T-helper 2 cell (primary cell): ENCODE results near the gene TRPC1.

ENCODE experiments used
- DNase-seq, 5 experiments: peaks; one replicate each; pipeline versions ENCODE4 v3.0.0 to v3.0.0-alpha.2; 2012 to 2022

TRPC1 gene

DNA sequence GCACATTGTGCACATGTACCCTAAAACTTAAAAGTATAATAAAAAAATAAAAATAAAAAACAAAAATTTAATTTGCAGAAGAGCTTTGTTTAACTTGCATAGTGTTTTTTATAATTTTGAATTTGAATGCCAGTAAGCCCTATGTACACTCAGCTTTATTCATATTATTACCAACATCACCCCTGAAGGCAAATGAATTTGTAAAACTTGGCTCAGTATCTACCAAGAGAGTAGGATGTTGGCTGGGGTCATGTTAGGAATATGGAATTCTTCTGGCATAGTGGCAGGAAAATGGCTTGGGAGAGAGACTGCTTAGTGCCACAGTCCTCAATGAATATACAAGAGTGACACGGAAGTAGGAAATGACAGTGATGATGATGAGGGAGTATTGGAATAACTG, 30.7 kb downstream of the TRPC1 start:
- no peak for DNase-seq

DNA sequence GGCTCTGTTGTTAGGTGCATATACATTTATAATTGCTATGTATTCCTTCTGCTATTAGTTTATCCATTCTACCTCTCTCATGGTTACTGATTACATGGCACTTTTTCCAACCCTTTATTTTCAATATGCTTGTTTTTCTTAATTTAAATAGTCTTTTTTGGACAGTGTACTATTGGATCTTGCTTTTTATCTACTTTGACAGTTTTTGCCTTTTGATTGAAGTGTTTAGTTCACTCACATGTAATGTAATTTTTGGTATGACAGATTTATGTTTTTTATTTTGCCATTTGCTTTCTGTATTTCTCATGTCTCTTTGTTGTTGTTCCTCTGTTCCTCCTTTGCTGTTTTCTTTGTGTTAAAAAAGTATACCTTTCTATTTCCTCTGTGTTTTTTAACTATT, 44.5 kb downstream of the TRPC1 start:
- no peak for DNase-seq

DNA sequence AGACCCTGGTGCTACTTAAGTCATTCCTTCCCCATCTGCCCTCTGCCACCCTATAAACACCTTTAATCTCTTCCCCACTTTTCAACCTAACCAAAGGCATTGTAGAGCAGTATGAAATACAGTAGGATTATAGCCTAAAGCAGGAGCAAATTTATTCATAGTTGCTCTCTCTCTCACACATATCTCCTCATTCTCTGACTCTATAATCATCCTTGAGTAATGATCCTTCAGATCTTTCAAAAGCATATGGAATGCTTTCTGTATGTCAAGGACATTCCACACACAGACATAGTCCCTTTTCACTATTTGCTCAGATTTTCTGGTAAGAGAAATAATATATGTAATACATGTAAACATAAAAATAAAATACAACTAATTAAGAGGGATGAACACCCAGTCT, 54.1 kb downstream of the TRPC1 start:
- no peak for DNase-seq

DNA sequence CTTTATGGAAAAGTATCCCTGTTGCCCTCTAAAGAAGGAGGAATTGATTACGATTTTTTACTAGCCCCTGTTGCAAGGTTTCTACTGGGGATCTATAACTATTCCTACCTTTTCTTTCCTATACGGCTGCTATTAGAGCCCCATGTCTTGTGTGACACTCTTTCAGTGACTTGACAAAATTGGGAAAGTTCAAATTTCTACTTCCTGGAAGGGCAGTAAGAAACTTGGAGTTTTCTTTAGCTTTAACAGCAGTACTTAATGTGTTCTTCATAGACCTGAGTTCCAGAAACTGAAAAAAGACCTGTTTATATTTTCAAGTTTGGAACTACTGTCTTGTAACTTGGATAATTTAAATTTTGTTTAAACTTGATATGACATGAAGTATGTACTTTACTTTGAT, 54.7 kb downstream of the TRPC1 start:
- no peak for DNase-seq

DNA sequence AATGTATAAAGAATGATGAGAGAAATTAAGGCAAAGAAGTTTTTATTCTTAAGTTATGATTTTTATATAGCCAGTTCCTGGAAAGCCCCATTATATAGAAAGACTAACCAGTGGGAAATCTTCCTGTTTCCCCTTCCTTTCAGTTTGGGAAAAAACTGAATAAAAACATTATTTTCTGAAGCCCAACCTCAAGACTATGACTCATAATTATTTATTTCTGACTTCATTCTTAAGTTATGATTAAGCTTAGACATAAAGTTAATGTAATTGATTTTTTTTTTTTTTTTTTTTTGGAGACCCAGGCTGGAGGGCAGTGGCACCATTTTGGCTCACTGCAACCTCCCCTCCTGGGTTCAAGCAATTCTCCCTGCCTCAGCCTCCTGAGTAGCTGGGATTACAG, 55.8 kb downstream of the TRPC1 start:
- DNase-seq: no peak

DNA sequence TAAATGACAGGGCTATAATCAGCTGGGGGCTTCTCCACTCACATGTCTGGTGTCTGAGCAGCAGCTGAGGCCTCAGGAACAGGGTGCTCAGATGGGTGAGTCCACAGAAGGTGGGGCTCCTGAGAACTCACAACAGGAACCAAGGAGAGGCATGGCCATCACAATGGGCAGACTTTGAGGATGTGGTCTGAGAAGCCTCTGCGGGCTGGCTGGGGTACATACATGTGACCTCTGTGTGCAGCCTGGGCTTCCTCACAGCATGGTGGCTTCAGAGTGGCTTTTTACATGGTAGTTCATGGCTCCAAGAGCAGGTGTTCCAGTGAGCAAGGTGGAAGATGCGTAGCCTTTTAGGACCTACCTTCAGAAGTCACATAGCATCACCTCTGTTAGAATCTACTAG, 58.8 kb downstream of the TRPC1 start:
- peak in 1 of 5 experiments; percentile 3 for DNase-seq

DNA sequence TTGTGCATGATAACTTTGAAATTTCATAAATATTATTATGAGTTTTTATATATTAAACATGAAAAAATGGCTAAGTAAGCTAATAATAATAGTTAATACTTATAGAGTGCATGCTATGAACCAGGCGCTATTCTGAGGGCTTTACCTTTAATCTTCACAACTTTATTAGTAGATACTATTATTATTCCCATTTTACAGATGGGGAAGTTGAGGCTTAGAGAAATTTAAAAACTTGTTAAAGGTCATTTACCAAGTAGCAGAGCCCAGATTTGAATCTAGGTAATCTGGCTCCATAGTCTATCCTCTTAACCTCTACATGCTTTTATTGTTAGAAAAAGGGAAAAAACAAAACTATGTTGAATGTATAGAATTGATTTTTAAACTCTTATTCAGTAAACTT, 60.4 kb downstream of the TRPC1 start:
- no peak for DNase-seq

DNA sequence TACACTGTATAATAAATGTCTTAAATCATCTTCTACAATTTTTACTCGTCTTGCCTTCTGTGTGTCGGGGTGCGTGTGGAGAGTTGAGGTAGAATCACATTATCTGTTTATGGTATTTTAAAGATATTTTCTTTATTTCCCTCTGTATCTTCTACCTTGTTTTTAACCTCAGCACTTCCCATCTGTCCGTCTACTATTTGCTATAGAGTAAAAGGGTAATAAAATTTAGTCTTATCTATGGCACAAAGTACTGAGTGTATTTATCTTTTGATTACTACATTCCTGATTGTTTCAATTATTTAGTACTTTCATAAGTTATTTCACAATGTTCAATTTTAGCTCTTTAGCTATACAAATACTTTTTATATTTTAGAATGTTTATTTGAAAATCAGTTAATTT, 62.2 kb downstream of the TRPC1 start:
- DNase-seq: no peak

DNA sequence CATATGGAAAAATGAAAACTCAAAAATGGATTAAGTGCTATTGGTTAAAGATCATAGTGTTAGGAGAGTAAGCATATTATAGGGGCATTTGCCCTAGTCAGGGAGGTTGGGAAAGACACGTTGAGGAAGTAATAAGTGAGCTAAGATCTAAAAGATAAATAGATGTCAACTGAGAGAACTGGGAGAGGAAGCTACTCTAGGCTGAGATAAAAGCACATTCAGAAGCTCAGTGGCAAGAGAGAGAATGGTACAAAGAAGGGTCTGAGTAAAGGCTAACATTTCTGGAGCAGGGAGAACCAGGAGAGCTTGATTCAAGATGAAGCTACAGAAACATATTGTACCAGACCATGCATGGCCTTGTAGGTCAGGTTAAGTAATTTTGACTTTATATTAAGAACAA, 63.9 kb downstream of the TRPC1 start:
- DNase-seq: no peak

DNA sequence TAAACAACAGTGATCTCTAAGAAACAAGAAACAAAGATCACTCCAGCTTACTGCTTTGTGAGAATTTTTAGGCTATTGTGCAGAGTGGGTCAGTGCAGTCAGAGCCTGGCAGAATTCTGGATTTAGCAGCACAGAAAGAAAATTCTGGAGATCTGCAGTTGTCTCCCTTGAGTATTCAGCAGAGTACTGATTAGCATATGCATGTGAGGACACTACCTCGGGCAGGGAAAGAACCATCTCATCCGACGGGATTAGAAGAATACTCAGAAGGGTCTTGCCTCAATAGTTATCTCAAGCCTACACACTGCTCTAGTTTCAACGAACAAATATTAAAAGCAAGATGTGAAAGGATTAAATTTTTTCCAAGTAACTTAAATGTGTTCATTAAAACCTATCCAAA, 70.7 kb downstream of the TRPC1 start:
- DNase-seq: no peak

DNA sequence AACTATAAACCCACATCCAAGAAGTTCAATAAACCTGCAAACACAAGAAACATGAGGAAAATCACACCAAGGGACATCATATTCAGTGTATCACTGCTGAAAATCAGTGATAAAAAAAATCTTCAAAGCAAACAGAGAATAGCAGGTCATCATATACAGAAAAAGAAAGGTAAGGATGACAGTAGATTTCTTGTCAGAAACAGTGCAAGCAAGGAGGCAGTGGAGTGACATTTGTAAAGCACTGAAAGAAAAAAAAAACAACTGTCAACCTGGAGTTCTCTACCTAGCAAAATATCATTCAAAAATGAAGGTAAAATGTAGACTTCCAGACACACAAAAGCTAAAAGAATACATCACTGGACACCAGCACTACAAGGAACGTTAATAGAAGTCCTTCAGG, 71.5 kb downstream of the TRPC1 start:
- no peak for DNase-seq

DNA sequence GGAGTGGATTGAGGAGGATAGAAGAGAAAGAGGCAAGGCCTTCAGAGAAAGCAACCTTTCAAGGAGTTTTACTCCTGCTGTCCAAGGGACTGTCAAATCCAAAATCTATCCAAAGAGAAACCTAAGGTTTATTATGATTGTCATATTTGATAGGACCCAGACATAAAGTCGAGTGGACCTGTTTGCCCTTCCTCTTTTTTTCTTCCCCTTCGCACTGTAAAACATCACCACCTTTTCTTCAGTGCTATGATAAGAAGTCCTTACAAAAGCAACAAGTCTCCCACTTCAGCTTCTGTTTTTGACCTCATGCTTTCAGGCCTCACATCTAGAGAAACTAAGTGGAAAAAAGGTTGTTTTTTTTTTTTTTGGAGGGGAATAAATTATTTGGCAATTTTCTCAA, 73.0 kb downstream of the TRPC1 start:
- DNase-seq: no peak

DNA sequence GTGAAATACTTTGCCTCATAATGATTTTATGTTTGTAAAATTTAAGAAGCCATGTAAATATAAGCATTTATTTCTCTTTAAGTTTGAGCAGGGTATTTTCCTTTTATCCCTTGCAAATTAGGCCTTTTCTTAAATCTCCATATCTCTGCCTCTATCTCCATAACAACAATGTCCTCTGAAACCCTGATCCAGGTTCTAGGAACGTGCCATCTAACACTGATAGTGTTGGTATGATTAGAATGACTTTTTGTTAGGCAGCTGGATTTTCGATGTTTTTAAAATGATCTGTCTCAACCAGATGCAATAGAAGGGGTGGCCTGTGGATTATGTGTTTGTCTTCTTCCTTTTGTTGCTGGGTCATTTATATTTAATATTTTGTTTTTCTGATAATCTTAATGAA, 77.9 kb downstream of the TRPC1 start:
- DNase-seq: no peak

DNA sequence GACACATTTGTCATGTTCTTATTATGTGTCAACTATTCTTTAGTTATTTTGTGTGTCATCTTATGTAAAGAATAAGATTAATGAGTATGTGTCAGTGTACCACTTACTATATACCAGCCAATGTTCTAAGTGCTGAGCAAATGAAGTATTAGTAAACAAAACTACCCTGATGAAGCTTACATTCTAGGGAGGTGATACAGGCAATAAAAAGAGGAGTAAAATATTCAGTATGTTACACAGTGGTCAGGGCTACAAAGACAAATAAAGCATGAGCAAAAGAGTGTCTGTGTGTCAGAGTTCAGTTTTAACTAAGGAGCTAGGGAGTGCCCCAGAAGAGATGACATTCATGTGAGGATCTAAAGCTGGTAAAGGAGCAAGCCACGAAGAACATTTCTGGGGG, 79.1 kb downstream of the TRPC1 start:
- DNase-seq: no peak

DNA sequence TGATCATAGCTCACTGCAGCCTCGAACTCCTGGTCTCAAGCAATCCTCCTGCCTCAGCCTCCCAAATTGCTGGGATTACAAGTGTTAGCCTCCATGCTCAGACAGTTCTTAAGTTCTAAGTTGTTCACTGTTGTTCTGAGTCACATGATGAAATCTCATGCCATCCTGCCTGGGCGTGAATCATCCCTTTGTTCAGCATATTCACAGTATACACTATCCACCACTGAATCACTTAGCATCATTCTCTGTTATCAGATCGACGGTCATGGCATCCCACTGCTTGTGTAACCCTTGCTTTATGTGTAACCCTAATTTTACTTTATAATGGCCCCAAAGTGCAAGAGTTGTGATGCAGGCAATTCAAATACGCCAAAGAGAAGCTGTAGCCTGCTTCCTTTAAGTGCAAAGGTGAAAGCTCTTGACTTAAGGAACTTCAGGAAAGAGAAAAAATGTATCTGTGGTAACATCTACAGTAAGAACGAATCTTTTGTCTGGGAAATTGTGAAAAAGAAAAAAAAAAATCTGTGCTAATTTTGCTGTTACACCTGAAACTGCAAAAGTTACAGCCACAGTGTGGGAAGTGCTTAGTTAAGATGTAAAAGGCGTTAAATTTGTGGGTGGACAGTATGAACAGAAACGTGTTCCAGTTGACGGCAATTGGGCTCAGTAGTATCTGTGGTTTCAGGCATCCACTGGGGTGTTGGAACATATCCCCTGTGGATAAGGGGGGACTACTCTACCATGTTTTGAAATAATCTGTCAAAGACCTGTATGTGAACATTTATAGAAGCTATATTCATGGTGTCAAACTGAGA, 84.5 kb downstream of the TRPC1 start:
- peak in 1 of 5 experiments; percentile 51 for DNase-seq

DNA sequence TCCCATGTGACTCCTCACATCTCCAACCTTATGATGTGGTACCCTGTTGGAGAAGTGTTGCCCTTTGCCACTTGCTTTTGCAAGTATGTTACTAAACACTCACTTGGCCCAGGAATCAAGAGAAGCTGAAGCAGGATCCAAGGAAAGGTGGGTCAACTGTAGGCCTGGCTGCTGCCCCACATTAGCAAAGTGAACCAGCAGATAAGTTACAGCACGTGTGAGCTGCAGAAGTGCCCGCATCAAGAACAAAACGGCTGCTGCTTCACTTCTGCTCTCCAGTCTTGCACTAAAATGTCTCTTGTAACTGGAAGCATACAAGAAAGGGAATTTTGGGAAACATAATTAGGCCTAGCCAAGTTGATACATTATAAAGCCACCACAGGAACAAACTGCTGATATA, 85.4 kb downstream of the TRPC1 start:
- no peak for DNase-seq

DNA sequence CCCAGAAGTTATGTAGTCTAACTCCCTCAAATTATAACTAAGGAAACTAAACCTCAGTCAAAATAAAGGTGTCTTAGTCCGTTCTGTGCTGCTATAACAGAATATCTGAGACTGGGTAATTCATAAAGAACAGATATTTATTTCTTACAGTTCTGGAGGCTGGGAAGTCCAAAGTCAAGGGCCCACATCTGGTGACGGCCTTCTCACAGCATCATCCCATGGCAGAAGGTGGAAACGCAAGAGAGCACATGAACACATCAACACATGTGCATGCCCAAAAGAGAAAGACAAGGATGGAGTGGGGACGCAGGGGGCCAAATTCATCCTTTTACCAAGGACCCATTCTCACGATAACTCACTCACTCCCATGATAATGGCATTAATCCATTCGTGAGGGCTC, 92.0 kb downstream of the TRPC1 start:
- DNase-seq: no peak

DNA sequence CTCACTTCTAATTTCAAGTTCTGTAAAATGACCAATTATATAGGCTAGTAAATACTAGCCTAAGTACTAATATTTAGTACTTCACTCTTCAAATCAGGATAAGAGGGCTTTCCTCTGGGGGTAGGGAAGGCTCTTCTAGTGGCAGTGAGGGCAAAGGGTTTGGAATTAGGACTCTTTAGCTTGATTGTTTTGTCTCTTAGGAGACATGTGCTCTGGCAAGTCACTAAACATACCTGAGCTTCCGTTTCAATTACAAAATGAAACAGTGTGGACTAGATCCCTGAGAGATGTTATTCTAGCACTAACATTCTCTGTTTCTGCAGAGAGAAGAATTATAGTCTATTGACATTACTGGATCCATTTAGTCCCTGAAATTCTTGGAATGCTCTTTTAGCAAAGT, 93.5 kb downstream of the TRPC1 start:
- no peak for DNase-seq

DNA sequence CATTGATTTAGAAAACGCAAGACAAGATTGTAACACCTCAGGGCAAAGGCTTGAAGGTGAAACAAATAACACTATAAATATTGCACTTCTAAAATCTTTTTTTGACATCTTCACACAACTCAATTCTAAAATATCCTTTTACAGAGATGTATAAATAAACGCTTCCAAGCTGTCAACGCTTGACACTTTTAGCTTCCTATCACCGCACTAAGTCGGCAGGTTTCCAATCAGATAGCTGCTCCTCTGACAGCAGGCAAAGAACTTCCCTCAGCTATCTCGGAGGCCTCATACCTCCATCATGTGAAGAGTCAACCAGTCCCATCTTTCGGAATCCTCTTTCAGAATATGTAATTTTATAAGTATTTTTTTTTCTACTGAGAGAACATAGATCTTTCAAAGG, 94.1 kb downstream of the TRPC1 start:
- DNase-seq: no peak

DNA sequence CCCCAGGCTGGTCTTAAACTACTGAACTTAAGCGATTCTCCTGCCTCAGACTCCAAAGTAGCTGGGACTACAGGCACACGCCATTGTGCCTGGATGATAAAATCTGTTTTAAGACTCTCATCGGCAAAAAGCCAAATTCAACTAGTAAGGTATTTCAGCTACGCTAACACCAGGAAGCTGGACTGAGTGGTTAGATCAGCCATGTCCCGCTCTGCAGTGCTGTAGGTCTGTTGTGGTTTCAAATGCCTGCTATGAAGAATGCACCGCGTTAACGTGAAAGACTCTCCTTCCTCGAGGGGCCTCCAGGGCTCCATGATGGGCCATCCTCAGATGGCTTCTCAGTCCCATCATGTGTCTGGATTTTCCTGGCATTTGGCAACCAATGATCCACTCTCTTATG, 94.8 kb downstream of the TRPC1 start:
- no peak for DNase-seq

DNA sequence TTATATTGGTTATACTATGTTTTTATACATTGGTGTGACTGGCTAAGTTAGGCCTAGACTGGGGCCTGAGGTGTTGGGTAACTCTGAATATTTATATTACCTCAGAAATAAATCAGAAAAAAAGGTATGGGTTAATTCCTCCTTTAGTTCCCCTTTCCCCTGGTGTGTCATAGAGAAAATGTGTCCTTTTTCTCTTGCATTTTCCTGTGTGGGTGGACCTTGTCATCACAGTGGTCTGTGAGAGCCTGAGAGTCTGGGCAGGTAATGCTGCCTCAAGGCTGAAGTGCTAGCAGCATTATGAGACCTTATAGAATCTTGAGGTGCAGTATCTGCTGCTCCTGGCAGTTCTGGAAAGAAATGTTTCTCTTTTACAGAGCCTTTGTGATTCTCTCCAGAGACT, 95.3 kb downstream of the TRPC1 start:
- DNase-seq: no peak

DNA sequence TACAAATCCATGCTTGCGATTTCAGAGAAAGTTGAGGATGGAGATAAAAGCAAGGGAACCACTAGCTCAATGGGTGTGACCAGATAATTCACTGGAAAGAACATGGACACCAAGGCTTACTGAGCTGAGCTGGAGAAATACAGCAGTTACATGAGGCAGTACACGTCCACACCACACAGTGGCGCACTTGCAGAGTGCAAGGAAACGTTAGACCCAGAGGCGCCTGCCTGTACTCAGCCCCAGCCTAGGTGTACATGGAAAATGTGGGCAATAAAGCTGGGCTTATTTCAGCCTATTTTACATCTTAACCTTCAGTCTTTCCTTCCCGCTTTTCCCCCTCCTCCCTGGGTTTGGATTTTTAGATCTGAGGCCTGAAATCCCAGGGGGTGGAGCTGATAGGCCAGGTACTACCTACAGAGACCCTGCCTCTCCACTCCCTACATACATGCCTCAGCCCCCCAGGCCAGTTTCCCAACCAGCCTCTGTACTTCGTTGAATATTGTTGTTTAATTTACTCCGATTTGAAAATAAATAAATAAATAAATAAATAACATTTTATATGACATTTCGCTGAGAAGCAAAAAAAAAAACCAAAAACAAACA, 105.0 kb downstream of the TRPC1 start:
- peak in 4 of 5 experiments; percentile 11 to 70 (median 42) for DNase-seq

DNA sequence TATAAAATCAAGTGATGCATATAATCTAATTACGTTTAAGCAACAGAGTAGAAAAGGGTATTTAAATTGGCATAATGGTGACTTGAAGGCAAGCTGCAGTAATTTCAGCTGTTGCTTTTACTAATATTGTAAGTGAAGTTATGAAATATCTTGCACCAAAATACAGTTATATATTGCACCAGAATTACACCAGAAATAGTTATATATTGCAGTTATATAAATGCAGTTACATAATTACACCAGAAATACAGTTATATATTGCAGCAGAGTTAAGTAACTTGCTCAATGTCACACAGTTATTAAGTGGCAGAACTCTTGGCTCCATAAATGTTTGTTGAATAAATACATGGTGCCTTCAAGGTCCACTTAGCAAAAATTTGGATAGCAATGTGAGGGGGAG, 113.7 kb downstream of the TRPC1 start:
- no peak for DNase-seq

DNA sequence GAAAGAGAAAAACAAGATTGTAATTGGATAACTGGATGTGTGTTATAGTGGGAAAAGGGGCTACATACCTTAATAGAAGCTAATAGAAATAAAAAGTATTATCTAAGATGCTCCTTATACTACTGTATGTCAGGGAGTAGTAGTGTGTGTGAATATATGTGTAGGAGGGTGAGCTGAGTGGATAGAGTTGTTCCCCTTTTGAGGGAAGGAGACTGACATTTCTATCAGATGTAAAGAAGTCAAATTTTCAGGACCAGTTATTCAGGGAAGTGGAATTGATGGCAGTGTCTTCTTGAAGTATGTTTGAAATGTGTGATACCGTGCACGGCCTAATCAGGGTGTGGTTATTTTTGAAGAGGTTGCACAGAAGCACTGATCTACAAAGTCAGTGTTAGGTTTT, 116.0 kb downstream of the TRPC1 start:
- no peak for DNase-seq
